ENCODE results near the gene UGT1A7.

The UGT1A7 gene

GRCh38 chr2:233819884-233820773 lies 138.4 kb downstream of the UGT1A7 start:
- no peak for DNase-seq

GRCh38 chr2:233820774-233821105 lies 139.0 kb downstream of the UGT1A7 start:
- no peak for DNase-seq

GRCh38 chr2:233821196-233821595 lies 139.5 kb downstream of the UGT1A7 start:
- no peak for DNase-seq

GRCh38 chr2:233821709-233822100 lies 140.0 kb downstream of the UGT1A7 start:
- DNase-seq, result no peak

GRCh38 chr2:233822101-233822771 lies 140.5 kb downstream of the UGT1A7 start:
- no peak for DNase-seq
